HepG2 (cell line): ENCODE data around the gene ZNF792. TPM values are rescaled to one million over a fixed set of nuclear protein-coding genes. Genes with fewer than 3 reads are reported as not detected.

Experiments used
- ARNT ChIP-seq: fragments of 450-650 bp; IDR thresholded peaks from 2 replicates; pipeline ENCODE4 v1.6.1; 2017
- FOSL1 ChIP-seq: sonication (generic); formaldehyde crosslinking; IDR thresholded peaks from 2 replicates; pipeline ENCODE4 v1.9.0; 2021; ENCODE audit warnings: missing genetic modification reagents, borderline replicate concordance
- GTF2F1 ChIP-seq: fragments of 150-350 bp; IDR thresholded peaks from 2 replicates; pipeline ENCODE4 v1.6.1; 2014; ENCODE audit warnings: low read length
- HMGXB3 ChIP-seq: sonication (generic); formaldehyde crosslinking; IDR thresholded peaks from 2 replicates; pipeline ENCODE4 v1.4.0; 2020; ENCODE audit warnings: missing genetic modification reagents, borderline replicate concordance
- KAT7 ChIP-seq: IDR thresholded peaks from 2 replicates; pipeline ENCODE4 v1.6.1; 2018; ENCODE audit warnings: borderline replicate concordance, missing compliant biosample characterization
- KMT2A ChIP-seq: sonication (generic); formaldehyde crosslinking; IDR thresholded peaks from 2 replicates; pipeline ENCODE4 v1.4.0; 2020; ENCODE audit warnings: missing genetic modification reagents
- MAFG ChIP-seq: sonication (generic); formaldehyde crosslinking; IDR thresholded peaks from 2 replicates; pipeline ENCODE4 v1.5.1; 2020; ENCODE audit warnings: mild to moderate bottlenecking, missing genetic modification reagents
- MEIS1 ChIP-seq: sonication (generic); formaldehyde crosslinking; IDR thresholded peaks from 2 replicates; pipeline ENCODE4 v1.9.0; 2021; ENCODE audit warnings: mild to moderate bottlenecking, missing genetic modification reagents, moderate library complexity, borderline replicate concordance
- PBX3 ChIP-seq: sonication (generic); formaldehyde crosslinking; IDR thresholded peaks from 2 replicates; pipeline ENCODE4 v1.8.1; 2023; ENCODE audit warnings: missing genetic modification reagents, inconsistent platforms, borderline replicate concordance
- RFX3 ChIP-seq: IDR thresholded peaks from 2 replicates; pipeline ENCODE4 v1.6.1; 2016; ENCODE audit warnings: missing biosample characterization, missing genetic modification reagents
- SALL2 ChIP-seq: sonication (generic); formaldehyde crosslinking; IDR thresholded peaks from 2 replicates; pipeline ENCODE4 v1.8.1; 2023; ENCODE audit warnings: mild to moderate bottlenecking, missing genetic modification reagents, inconsistent platforms
- SYNCRIP ChIP-seq: fragments of 200-400 bp; formaldehyde crosslinking; IDR thresholded peaks from 2 replicates; pipeline ENCODE4 v1.6.1; 2018; ENCODE audit warnings: mild to moderate bottlenecking, low read depth, low read length; ENCODE audit not compliant: insufficient read depth
- TRAFD1 ChIP-seq: sonication (generic); formaldehyde crosslinking; IDR thresholded peaks from 2 replicates; pipeline ENCODE4 v1.5.1; 2020; ENCODE audit warnings: missing genetic modification reagents, mild to moderate bottlenecking, borderline replicate concordance
- ZFP36L2 ChIP-seq: sonication (generic); formaldehyde crosslinking; IDR thresholded peaks from 2 replicates; pipeline ENCODE4 v1.4.0; 2020; ENCODE audit warnings: missing genetic modification reagents
- ZNF296 ChIP-seq: sonication (generic); formaldehyde crosslinking; conservative IDR thresholded peaks from 2 replicates; pipeline ENCODE4 v1.5.0; 2020; ENCODE audit warnings: mild to moderate bottlenecking, missing genetic modification reagents
- ZNF672 ChIP-seq: sonication (generic); formaldehyde crosslinking; IDR thresholded peaks from 2 replicates; pipeline ENCODE4 v1.8.1; 2022; ENCODE audit warnings: missing genetic modification reagents
- ZNF883 ChIP-seq: sonication (generic); formaldehyde crosslinking; IDR thresholded peaks from 2 replicates; pipeline ENCODE4 v1.5.1; 2020; ENCODE audit warnings: mild to moderate bottlenecking, missing genetic modification reagents; ENCODE audit errors: not compliant biosample characterization
- polyA plus RNA-seq, 8 experiments: library from polyadenylated mRNA; depleted of rRNA in 3 of 8; stranded (reverse) in 7 of 8; unstranded in 1 of 8; fragments of >200 nt; fragmentation: Illumina TruSeq in 4 of 8; extraction: Trizol in 4 of 8; gene quantifications; 2 replicates each; pipeline versions ENCODE4 v1.2.1 to v1.2.3, GENCODE V29; 2011 to 2016; ENCODE audit warnings: low read depth in 4 of 8, missing spikeins in 1 of 8, mixed read lengths in 1 of 8; ENCODE audit not compliant: insufficient read depth in 1 of 8
- total RNA-seq, 5 experiments: library from RNA; depleted of rRNA; stranded (reverse); fragments of >200 nt; fragmentation: Illumina TruSeq; extraction: Trizol; gene quantifications; 2 replicates each; pipeline ENCODE4 v1.2.3, GENCODE V29; 2016; ENCODE audit warnings: low read depth in 1 of 5
- TF ChIP-seq, protein P1 (sequence below): sonication (generic); formaldehyde crosslinking; IDR thresholded peaks from 2 replicates; pipeline ENCODE4 v1.8.0; 2022; ENCODE audit warnings: mild to moderate bottlenecking, missing genetic modification reagents
- TF ChIP-seq, protein P2 (sequence below): sonication (generic); formaldehyde crosslinking; IDR thresholded peaks from 2 replicates; pipeline ENCODE4 v1.4.0; 2020; ENCODE audit warnings: mild to moderate bottlenecking, missing genetic modification reagents

The ZNF792 gene
- total and polyA plus RNA-seq, 2 of the 13 experiments (the other 11 are each of a cell fraction or from before 2014, with no cell fraction given): 5.5 to 11.5 TPM

DNA sequence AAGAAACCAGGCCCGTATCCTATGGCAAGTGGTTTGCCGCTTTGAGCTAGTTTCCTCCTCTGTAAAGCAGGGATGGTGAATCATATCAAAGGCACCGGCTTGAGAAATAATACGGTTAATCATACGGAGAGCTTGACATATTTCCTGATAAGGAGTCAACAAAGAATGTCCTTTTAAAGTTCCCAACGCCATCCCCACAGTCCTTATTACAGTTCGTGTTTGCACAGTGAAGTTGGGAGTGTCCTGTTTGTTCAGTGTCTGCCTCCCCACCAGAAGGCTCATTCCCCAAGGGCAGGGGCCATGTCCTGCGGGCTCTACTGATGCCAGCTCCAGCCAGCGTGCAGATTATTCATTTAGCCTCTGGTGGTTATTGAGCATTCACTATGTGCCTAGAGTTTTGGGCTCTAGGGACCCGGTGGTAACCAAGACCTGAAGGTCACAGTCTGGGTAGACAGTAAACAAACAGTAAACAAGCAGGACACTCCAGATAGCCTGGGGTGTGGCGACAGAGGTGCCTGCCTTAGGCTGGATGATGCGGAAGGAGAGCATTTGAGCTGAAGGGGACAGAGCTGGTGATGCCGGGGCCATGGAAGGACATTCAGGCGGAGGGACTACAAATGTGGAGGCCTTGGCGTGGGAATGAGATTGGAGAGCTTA, 42.4 kb upstream of the ZNF792 start (continued):
- TF ChIP-seq HMGXB3 (CRISPR knock-in tag) (peak; percentile 63; the same call in 1 of the 2 replicates), TRAFD1 (no peak), SALL2 (no peak), KAT7 (CRISPR knock-in tag) (no peak), SYNCRIP (no peak), KMT2A (CRISPR knock-in tag) (no peak), ZNF296 (CRISPR knock-in tag) (no peak), ARNT (no peak), RFX3 (CRISPR knock-in tag) (no peak), MAFG (CRISPR knock-in tag) (no peak), ZNF883 (CRISPR knock-in tag) (no peak), ZFP36L2 (CRISPR knock-in tag) (no peak), PBX3 (CRISPR knock-in tag) (no peak), ZNF672 (no peak), FOSL1 (peak; percentile 43; the same call in 1 of the 2 replicates), MEIS1 (CRISPR knock-in tag) (peak; percentile 56; the same call in 1 of the 2 replicates), GTF2F1 (no peak)
- TF ChIP-seq, protein P1, sequence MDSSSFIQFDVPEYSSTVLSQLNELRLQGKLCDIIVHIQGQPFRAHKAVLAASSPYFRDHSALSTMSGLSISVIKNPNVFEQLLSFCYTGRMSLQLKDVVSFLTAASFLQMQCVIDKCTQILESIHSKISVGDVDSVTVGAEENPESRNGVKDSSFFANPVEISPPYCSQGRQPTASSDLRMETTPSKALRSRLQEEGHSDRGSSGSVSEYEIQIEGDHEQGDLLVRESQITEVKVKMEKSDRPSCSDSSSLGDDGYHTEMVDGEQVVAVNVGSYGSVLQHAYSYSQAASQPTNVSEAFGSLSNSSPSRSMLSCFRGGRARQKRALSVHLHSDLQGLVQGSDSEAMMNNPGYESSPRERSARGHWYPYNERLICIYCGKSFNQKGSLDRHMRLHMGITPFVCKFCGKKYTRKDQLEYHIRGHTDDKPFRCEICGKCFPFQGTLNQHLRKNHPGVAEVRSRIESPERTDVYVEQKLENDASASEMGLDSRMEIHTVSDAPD: no peak; the same call in 1 of the 2 replicates
- TF ChIP-seq, protein P2, sequence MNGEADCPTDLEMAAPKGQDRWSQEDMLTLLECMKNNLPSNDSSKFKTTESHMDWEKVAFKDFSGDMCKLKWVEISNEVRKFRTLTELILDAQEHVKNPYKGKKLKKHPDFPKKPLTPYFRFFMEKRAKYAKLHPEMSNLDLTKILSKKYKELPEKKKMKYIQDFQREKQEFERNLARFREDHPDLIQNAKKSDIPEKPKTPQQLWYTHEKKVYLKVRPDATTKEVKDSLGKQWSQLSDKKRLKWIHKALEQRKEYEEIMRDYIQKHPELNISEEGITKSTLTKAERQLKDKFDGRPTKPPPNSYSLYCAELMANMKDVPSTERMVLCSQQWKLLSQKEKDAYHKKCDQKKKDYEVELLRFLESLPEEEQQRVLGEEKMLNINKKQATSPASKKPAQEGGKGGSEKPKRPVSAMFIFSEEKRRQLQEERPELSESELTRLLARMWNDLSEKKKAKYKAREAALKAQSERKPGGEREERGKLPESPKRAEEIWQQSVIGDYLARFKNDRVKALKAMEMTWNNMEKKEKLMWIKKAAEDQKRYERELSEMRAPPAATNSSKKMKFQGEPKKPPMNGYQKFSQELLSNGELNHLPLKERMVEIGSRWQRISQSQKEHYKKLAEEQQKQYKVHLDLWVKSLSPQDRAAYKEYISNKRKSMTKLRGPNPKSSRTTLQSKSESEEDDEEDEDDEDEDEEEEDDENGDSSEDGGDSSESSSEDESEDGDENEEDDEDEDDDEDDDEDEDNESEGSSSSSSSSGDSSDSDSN (CRISPR knock-in tag): peak; percentile 47; the same call in 1 of the 2 replicates
